KMS-11 (cell line): ENCODE results near the gene PSTK.

Experiments
- H2AFZ ChIP-seq: fragments of 200-600 bp; sonication (generic); 2 replicates; pipeline ENCODE4 v1.6.1; 2016; ENCODE audit warnings: antibody characterized with exemption, mixed run types, low read depth
- H3K27ac ChIP-seq: fragments of 200-600 bp; sonication (generic); 2 replicates; pipeline ENCODE4 v1.6.1; 2016; ENCODE audit warnings: mild to moderate bottlenecking, mixed run types
- H3K27me3 ChIP-seq: fragments of 200-600 bp; sonication (generic); 2 replicates; pipeline ENCODE4 v1.6.1; 2017; ENCODE audit warnings: mild to moderate bottlenecking, low read depth, mixed run types, moderate library complexity; ENCODE audit not compliant: insufficient read depth
- H3K36me3 ChIP-seq: fragments of 200-600 bp; sonication (generic); 2 replicates; pipeline ENCODE4 v1.6.1; 2017; ENCODE audit warnings: mild to moderate bottlenecking, mixed run types; ENCODE audit not compliant: insufficient read depth
- H3K4me1 ChIP-seq: fragments of 200-600 bp; sonication (generic); 2 replicates; pipeline ENCODE4 v1.6.1; 2016; ENCODE audit warnings: mild to moderate bottlenecking, low read depth, mixed run types; ENCODE audit not compliant: poor library complexity, severe bottlenecking
- H3K4me2 ChIP-seq: fragments of 200-600 bp; sonication (generic); 2 replicates; pipeline ENCODE4 v1.7.0; 2016; ENCODE audit warnings: mild to moderate bottlenecking, mixed run types
- H3K4me3 ChIP-seq: fragments of 200-600 bp; sonication (generic); IDR thresholded peaks from 2 replicates; pipeline ENCODE4 v1.6.1; 2017; ENCODE audit warnings: low read depth, low read length, mixed read lengths; ENCODE audit not compliant: insufficient read depth
- H3K79me2 ChIP-seq: fragments of 200-600 bp; sonication (generic); 2 replicates; pipeline ENCODE4 v1.6.1; 2016; ENCODE audit warnings: low read depth, mixed run types; ENCODE audit not compliant: insufficient read depth
- H3K9ac ChIP-seq: fragments of 200-600 bp; sonication (generic); 2 replicates; pipeline ENCODE4 v1.6.1; 2016; ENCODE audit warnings: mild to moderate bottlenecking, mixed run types
- H4K20me1 ChIP-seq: fragments of 200-600 bp; sonication (generic); 2 replicates; pipeline ENCODE4 v1.6.1; 2016; ENCODE audit warnings: mild to moderate bottlenecking, mixed run types; ENCODE audit not compliant: insufficient read depth
- TF ChIP-seq, protein P1 (sequence below): fragments of 200-600 bp; sonication (generic); conservative IDR thresholded peaks from 2 replicates; pipeline ENCODE4 v1.6.1; 2017; ENCODE audit warnings: low read depth, mild to moderate bottlenecking, antibody characterized with exemption, low read length, moderate library complexity, mixed read lengths

Gene PSTK

GRCh38 chr10:123019941-123020703, 39.9 kb downstream of the PSTK start:
- H3K4me1 ChIP-seq, result no peaks in the 10 kb centered on the region
- no peaks in the 10 kb centered on the region for H4K20me1 ChIP-seq
- no peaks in the 10 kb centered on the region for H3K36me3 ChIP-seq
- no peak overlapping the region for H3K9ac ChIP-seq
- no peak overlapping the region for H3K4me2 ChIP-seq
- H2AFZ ChIP-seq, result no peak overlapping the region
- no peaks in the 10 kb centered on the region for H3K79me2 ChIP-seq
- TF ChIP-seq, protein P1, sequence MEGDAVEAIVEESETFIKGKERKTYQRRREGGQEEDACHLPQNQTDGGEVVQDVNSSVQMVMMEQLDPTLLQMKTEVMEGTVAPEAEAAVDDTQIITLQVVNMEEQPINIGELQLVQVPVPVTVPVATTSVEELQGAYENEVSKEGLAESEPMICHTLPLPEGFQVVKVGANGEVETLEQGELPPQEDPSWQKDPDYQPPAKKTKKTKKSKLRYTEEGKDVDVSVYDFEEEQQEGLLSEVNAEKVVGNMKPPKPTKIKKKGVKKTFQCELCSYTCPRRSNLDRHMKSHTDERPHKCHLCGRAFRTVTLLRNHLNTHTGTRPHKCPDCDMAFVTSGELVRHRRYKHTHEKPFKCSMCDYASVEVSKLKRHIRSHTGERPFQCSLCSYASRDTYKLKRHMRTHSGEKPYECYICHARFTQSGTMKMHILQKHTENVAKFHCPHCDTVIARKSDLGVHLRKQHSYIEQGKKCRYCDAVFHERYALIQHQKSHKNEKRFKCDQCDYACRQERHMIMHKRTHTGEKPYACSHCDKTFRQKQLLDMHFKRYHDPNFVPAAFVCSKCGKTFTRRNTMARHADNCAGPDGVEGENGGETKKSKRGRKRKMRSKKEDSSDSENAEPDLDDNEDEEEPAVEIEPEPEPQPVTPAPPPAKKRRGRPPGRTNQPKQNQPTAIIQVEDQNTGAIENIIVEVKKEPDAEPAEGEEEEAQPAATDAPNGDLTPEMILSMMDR, result no peak
- no peak overlapping the region for H3K27ac ChIP-seq
- no peak overlapping the region for H3K4me3 ChIP-seq
- H3K27me3 ChIP-seq, result no peaks in the 10 kb centered on the region

GRCh38 chr10:123021517-123021916, 41.3 kb downstream of the PSTK start:
- Histone ChIP-seq H3K27ac (no peak overlapping the region), H3K4me1 (no peaks in the 10 kb centered on the region), H2AFZ (no peak overlapping the region), H3K36me3 (no peaks in the 10 kb centered on the region), H3K4me2 (no peak overlapping the region), H3K9ac (no peak overlapping the region), H3K4me3 (no peak overlapping the region), H3K79me2 (no peaks in the 10 kb centered on the region), H4K20me1 (no peaks in the 10 kb centered on the region), H3K27me3 (no peaks in the 10 kb centered on the region)
- TF ChIP-seq, protein P1, result no peak

DNA sequence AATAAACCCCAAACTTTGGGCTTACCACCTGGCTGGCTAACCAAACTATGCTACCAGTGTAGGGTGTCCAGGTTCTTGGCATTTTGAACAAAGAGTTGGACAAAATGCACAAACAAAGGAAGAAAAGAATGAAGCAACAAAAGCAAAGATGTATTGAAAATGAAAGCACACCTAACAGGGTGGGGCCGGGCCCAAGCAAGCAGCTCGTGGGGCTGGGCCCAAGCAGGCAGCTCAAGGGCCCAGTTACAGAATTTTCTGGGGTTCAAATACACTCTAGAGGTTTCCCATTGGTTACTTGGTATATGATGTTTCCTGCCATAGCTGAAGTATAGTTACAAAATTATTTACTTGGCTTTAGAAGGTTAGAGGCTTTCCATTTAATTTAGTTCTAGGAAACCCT, 44.3 kb downstream of the PSTK start:
- TF ChIP-seq, protein P1, result no peak
- H4K20me1 ChIP-seq, result no peaks in the 10 kb centered on the region

DNA sequence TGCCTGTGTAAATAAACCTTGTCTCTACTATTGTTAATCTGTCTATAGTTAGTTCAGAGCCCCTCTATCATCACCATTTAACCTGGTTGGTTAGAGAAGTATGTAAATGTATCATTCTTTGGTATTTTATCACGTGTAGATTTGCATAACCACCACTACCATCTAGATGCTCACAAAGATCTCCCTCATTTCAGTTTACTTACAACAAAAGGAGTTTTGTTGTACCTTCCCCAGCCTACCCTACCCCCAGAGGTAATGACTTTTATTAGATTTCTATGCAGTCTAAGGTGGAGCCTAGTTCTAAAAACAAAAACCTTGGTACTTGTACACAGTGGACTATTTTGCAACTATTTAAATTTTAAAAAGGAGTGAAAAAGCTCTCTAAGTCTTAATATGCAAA, 46.1 kb downstream of the PSTK start:
- H4K20me1 ChIP-seq, result no peaks in the 10 kb centered on the region
- H3K36me3 ChIP-seq, result no peaks in the 10 kb centered on the region
- H3K4me1 ChIP-seq, result no peaks in the 10 kb centered on the region
- H3K9ac ChIP-seq, result no peak overlapping the region
- H2AFZ ChIP-seq, result no peak overlapping the region
- TF ChIP-seq, protein P1, result no peak
- no peak overlapping the region for H3K4me3 ChIP-seq
- H3K27ac ChIP-seq, result no peak overlapping the region
- no peaks in the 10 kb centered on the region for H3K27me3 ChIP-seq
- no peaks in the 10 kb centered on the region for H3K79me2 ChIP-seq
- no peak overlapping the region for H3K4me2 ChIP-seq

More for the DNA sequence above, 44.3 kb downstream of the PSTK start:
- Histone ChIP-seq H3K4me1 (no peaks in the 10 kb centered on the region), H3K9ac (no peak overlapping the region), H3K27ac (no peak overlapping the region), H3K36me3 (no peaks in the 10 kb centered on the region), H3K4me3 (no peak overlapping the region), H3K79me2 (no peaks in the 10 kb centered on the region), H3K27me3 (no peaks in the 10 kb centered on the region), H2AFZ (no peak overlapping the region), H3K4me2 (no peak overlapping the region)
